H9 (cell line): ENCODE measurements around the gene EFCC1. TPM values are rescaled to one million over a fixed set of nuclear protein-coding genes. Genes with fewer than 3 reads are reported as not detected.

Source experiments
- DNase-seq: peaks from one replicate; pipeline ENCODE4 v3.0.0-alpha.2; 2017
- H2AFZ ChIP-seq: one replicate; pipeline ENCODE4 v1.6.1; 2013; ENCODE audit warnings: mild to moderate bottlenecking, low read length, control low read depth, moderate library complexity
- H2AK5ac ChIP-seq: 2 replicates; pipeline ENCODE4 v1.6.1; 2013; ENCODE audit warnings: low read length, control low read depth, mixed read lengths; ENCODE audit not compliant: insufficient read length
- H2BK120ac ChIP-seq: one replicate; pipeline ENCODE4 v1.6.1; 2013; ENCODE audit warnings: low read depth, mild to moderate bottlenecking, low read length, control low read depth, inconsistent platforms; ENCODE audit not compliant: poor library complexity, severe bottlenecking
- H2BK12ac ChIP-seq: 2 replicates; pipeline ENCODE4 v1.6.1; 2013; ENCODE audit warnings: low read length, control low read depth, mixed read lengths, low read depth; ENCODE audit not compliant: insufficient read length
- H2BK15ac ChIP-seq: 2 replicates; pipeline ENCODE4 v1.6.1; 2013; ENCODE audit warnings: low read depth, low read length, control low read depth
- H2BK20ac ChIP-seq: one replicate; pipeline ENCODE4 v1.6.1; 2013; ENCODE audit warnings: low read depth, mild to moderate bottlenecking, low read length, control low read depth, inconsistent platforms; ENCODE audit not compliant: poor library complexity, severe bottlenecking
- H2BK5ac ChIP-seq: 2 replicates; pipeline ENCODE4 v1.6.1; 2013; ENCODE audit warnings: low read length, control low read depth, mixed read lengths; ENCODE audit not compliant: insufficient read length
- H3K14ac ChIP-seq: 2 replicates; pipeline ENCODE4 v1.6.1; 2013; ENCODE audit warnings: low read length, control low read depth; ENCODE audit not compliant: insufficient read depth
- H3K18ac ChIP-seq: 2 replicates; pipeline ENCODE4 v1.6.1; 2013; ENCODE audit warnings: low read depth, mild to moderate bottlenecking, mixed read lengths, low read length, control low read depth; ENCODE audit not compliant: insufficient read length
- H3K23ac ChIP-seq: 2 replicates; pipeline ENCODE4 v1.6.1; 2013; ENCODE audit warnings: low read length, control low read depth, mixed read lengths, low read depth; ENCODE audit not compliant: insufficient read length
- H3K23me2 ChIP-seq: 2 replicates; pipeline ENCODE4 v1.6.1; 2013; ENCODE audit warnings: low read depth, mild to moderate bottlenecking, mixed read lengths, low read length, control low read depth; ENCODE audit not compliant: insufficient read length, poor library complexity, severe bottlenecking
- H3K27ac ChIP-seq: 2 replicates; pipeline ENCODE4 v1.5.1; 2013; ENCODE audit warnings: low read length, control low read depth, mixed read lengths, low read depth; ENCODE audit not compliant: insufficient read length
- H3K27me3 ChIP-seq: 2 replicates; pipeline ENCODE4 v1.6.1; 2013; ENCODE audit warnings: low read length, control low read depth, inconsistent platforms; ENCODE audit not compliant: insufficient read depth
- H3K4ac ChIP-seq: 2 replicates; pipeline ENCODE4 v1.6.1; 2013; ENCODE audit warnings: low read depth, mild to moderate bottlenecking, control low read depth, inconsistent platforms, low read length, moderate library complexity
- H3K4me1 ChIP-seq: 2 replicates; pipeline ENCODE4 v1.6.1; 2013; ENCODE audit warnings: low read length, control low read depth, inconsistent platforms; ENCODE audit not compliant: insufficient read depth
- H3K4me2 ChIP-seq: 2 replicates; pipeline ENCODE4 v1.6.1; 2013; ENCODE audit warnings: low read length, control low read depth, mixed read lengths; ENCODE audit not compliant: insufficient read length, insufficient read depth
- H3K56ac ChIP-seq: 2 replicates; pipeline ENCODE4 v1.6.1; 2013; ENCODE audit warnings: low read depth, mild to moderate bottlenecking, mixed read lengths, low read length, control low read depth; ENCODE audit not compliant: insufficient read length
- H3K79me1 ChIP-seq: 2 replicates; pipeline ENCODE4 v1.6.1; 2013; ENCODE audit warnings: low read depth, mild to moderate bottlenecking, moderate library complexity, low read length, control low read depth, inconsistent platforms; ENCODE audit not compliant: insufficient read depth, poor library complexity, severe bottlenecking
- H3K79me2 ChIP-seq: 2 replicates; pipeline ENCODE4 v1.6.1; 2013; ENCODE audit warnings: low read length, control low read depth, inconsistent platforms; ENCODE audit not compliant: insufficient read depth
- H3K9ac ChIP-seq: 2 replicates; pipeline ENCODE4 v1.6.1; 2013; ENCODE audit warnings: low read length, control low read depth, mixed read lengths; ENCODE audit not compliant: insufficient read length; ENCODE audit errors: extremely low read depth
- H3K9me3 ChIP-seq: one replicate; pipeline ENCODE4 v1.6.1; 2013; ENCODE audit warnings: low read depth, low read length, inconsistent platforms; ENCODE audit not compliant: control insufficient read depth
- H3T11ph ChIP-seq: one replicate; pipeline ENCODE4 v1.6.1; 2013; ENCODE audit warnings: mild to moderate bottlenecking, low read length, control low read depth, inconsistent platforms
- H4K20me1 ChIP-seq: one replicate; pipeline ENCODE4 v1.6.1; 2013; ENCODE audit not compliant: control insufficient read depth, insufficient read length, insufficient read depth
- H4K5ac ChIP-seq: 2 replicates; pipeline ENCODE4 v1.6.1; 2013; ENCODE audit warnings: low read depth, mild to moderate bottlenecking, mixed read lengths, low read length, control low read depth; ENCODE audit not compliant: insufficient read length
- H4K8ac ChIP-seq: replicated peaks from 2 replicates; pipeline ENCODE4 v1.6.1; 2013; ENCODE audit warnings: low read length, control low read depth, mixed read lengths, low read depth; ENCODE audit not compliant: insufficient read length
- H4K91ac ChIP-seq: 2 replicates; pipeline ENCODE4 v1.6.1; 2013; ENCODE audit warnings: low read depth, mild to moderate bottlenecking, moderate library complexity, mixed read lengths, low read length, control low read depth; ENCODE audit not compliant: insufficient read length
- H3K27ac Mint-ChIP-seq, 3 experiments: 2 replicates in 2 of 3; 3 replicates in 1 of 3; pipeline ENCODE4 v1.8.0; 2020 to 2021; ENCODE audit warnings: mixed read lengths in 3 of 3, mild to moderate bottlenecking in 1 of 3, moderate library complexity in 1 of 3
- H3K27me3 Mint-ChIP-seq: 2 replicates; pipeline ENCODE4 v1.8.0; 2021; ENCODE audit warnings: low read depth, mild to moderate bottlenecking, moderate library complexity, mixed read lengths
- H3K36me3 Mint-ChIP-seq, 3 experiments: 2 replicates in 2 of 3; 3 replicates in 1 of 3; pipeline ENCODE4 v1.8.0; 2020 to 2021; ENCODE audit warnings: low read depth in 3 of 3, mixed read lengths in 3 of 3; ENCODE audit not compliant: insufficient read depth in 1 of 3
- H3K4me1 Mint-ChIP-seq, 2 experiments: 2 replicates each; pipeline ENCODE4 v1.8.0; 2020; ENCODE audit warnings: mixed read lengths in 2 of 2
- H3K4me3 Mint-ChIP-seq, 2 experiments: 2 replicates in 1 of 2; 3 replicates in 1 of 2; pipeline ENCODE4 v1.8.0; 2020 to 2021; ENCODE audit warnings: mild to moderate bottlenecking in 2 of 2, mixed read lengths in 2 of 2, moderate library complexity in 1 of 2
- H3K9me3 Mint-ChIP-seq, 2 experiments: 2 replicates in 1 of 2; 3 replicates in 1 of 2; pipeline ENCODE4 v1.8.0; 2020; ENCODE audit warnings: mild to moderate bottlenecking in 2 of 2, mixed read lengths in 2 of 2, moderate library complexity in 1 of 2
- WGBS: extraction: QIAGEN DNeasy Blood & Tissue Kit; methylation state at CpG from one replicate; pipeline ENCODE4 v1.1.7; 2013; ENCODE audit warnings: missing lambda C conversion rate, low lambda C conversion rate, mixed read lengths; ENCODE audit not compliant: insufficient read length; ENCODE audit errors: extremely low coverage; 5-methylcytosine and 5-hydroxymethylcytosine counted together
- total RNA-seq: library from RNA; stranded (reverse); gene quantifications from 2 replicates; pipeline ENCODE4 v1.2.1, GENCODE V29; 2021
- TF ChIP-seq, protein P1 (sequence below): fragments of 200-600 bp; sonication (generic); conservative IDR thresholded peaks from 3 replicates; pipeline ENCODE4 v1.8.0; 2021; ENCODE audit warnings: antibody characterized with exemption, mild to moderate bottlenecking

The EFCC1 gene
- total RNA-seq, 1 experiment from 2014 or later: 0.09 TPM

GRCh38 chr3:129032716-129033115, 31.6 kb downstream of the EFCC1 start:
- no peak overlapping the region for H3K4ac ChIP-seq
- Mint-ChIP-seq H3K27ac (no peak overlapping the region), H3K9me3 (no peaks in the 10 kb centered on the region; a peak in 1 of 5 replicates), H3K36me3 (no peaks in the 10 kb centered on the region), H3K4me1 (0 out of 4 replicates have a peak, but pooled peaks cover 0 to 3% of the 10 kb centered on the region in 2 experiments), H3K27me3 (peaks cover 28% of the 10 kb centered on the region), H3K4me3 (no peak overlapping the region)
- H3K27me3 ChIP-seq: no peaks in the 10 kb centered on the region
- no peaks in the 10 kb centered on the region for H3K79me2 ChIP-seq
- H2BK12ac ChIP-seq: no peak overlapping the region
- no peak overlapping the region for H3K27ac ChIP-seq
- H2AFZ ChIP-seq: no peak overlapping the region
- no peak overlapping the region for H3K23ac ChIP-seq
- H2BK5ac ChIP-seq: no peak overlapping the region
- H3K9ac ChIP-seq: no peak overlapping the region
- no peaks in the 10 kb centered on the region for H3K9me3 ChIP-seq
- H3K4me1 ChIP-seq: no peaks in the 10 kb centered on the region
- H4K91ac ChIP-seq: no peak overlapping the region
- no peaks in the 10 kb centered on the region for H3K23me2 ChIP-seq
- DNase-seq: no peak
- H2AK5ac ChIP-seq: no peak overlapping the region
- no peak overlapping the region for H3K18ac ChIP-seq
- no peak overlapping the region for H2BK15ac ChIP-seq
- H3K79me1 ChIP-seq: no peaks in the 10 kb centered on the region
- no peak overlapping the region for H3T11ph ChIP-seq
- no peak overlapping the region for H3K14ac ChIP-seq
- no peak overlapping the region for H2BK120ac ChIP-seq
- H4K5ac ChIP-seq: no peak overlapping the region
- TF ChIP-seq, protein P1, sequence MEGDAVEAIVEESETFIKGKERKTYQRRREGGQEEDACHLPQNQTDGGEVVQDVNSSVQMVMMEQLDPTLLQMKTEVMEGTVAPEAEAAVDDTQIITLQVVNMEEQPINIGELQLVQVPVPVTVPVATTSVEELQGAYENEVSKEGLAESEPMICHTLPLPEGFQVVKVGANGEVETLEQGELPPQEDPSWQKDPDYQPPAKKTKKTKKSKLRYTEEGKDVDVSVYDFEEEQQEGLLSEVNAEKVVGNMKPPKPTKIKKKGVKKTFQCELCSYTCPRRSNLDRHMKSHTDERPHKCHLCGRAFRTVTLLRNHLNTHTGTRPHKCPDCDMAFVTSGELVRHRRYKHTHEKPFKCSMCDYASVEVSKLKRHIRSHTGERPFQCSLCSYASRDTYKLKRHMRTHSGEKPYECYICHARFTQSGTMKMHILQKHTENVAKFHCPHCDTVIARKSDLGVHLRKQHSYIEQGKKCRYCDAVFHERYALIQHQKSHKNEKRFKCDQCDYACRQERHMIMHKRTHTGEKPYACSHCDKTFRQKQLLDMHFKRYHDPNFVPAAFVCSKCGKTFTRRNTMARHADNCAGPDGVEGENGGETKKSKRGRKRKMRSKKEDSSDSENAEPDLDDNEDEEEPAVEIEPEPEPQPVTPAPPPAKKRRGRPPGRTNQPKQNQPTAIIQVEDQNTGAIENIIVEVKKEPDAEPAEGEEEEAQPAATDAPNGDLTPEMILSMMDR: no peak
- WGBS: no CpG with 5 or more reads among the region's 14 CpGs
- no peak overlapping the region for H3K4me2 ChIP-seq
- no peak overlapping the region for H2BK20ac ChIP-seq
- H4K20me1 ChIP-seq: no peaks in the 10 kb centered on the region
- no peak overlapping the region for H3K56ac ChIP-seq
- no peak overlapping the region for H4K8ac ChIP-seq
